Uterus (tissue), 2 donors: ENCODE results near the gene DNAJC15.

Source experiments
- POLR2A ChIP-seq, 2 donors: fragments of 450-650 bp; IDR thresholded peaks; one replicate each; pipeline ENCODE4 v1.6.1; 2016; ENCODE audit warnings: antibody characterized with exemption in 2 of 2, mild to moderate bottlenecking in 1 of 2, moderate library complexity in 1 of 2
- TF ChIP-seq, protein P1 (sequence below), 4 experiments: fragments of 200-600 bp in 2 of 4; fragments of 450-650 bp in 2 of 4; sonication (generic) in 2 of 4; IDR thresholded peaks; one replicate each; pipeline ENCODE4 v1.5.1; 2016 to 2019; ENCODE audit warnings: antibody characterized with exemption in 4 of 4, mild to moderate bottlenecking in 2 of 4, moderate library complexity in 1 of 4

GRCh38 chr13:43156916-43157315 is 133.5 kb downstream of the DNAJC15 start:
- TF ChIP-seq, protein P1, sequence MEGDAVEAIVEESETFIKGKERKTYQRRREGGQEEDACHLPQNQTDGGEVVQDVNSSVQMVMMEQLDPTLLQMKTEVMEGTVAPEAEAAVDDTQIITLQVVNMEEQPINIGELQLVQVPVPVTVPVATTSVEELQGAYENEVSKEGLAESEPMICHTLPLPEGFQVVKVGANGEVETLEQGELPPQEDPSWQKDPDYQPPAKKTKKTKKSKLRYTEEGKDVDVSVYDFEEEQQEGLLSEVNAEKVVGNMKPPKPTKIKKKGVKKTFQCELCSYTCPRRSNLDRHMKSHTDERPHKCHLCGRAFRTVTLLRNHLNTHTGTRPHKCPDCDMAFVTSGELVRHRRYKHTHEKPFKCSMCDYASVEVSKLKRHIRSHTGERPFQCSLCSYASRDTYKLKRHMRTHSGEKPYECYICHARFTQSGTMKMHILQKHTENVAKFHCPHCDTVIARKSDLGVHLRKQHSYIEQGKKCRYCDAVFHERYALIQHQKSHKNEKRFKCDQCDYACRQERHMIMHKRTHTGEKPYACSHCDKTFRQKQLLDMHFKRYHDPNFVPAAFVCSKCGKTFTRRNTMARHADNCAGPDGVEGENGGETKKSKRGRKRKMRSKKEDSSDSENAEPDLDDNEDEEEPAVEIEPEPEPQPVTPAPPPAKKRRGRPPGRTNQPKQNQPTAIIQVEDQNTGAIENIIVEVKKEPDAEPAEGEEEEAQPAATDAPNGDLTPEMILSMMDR (IDR thresholded peaks at IDR 0.05): no peak
- TF ChIP-seq POLR2A (IDR thresholded peaks at IDR 0.05): no peak
